Panc1 (cell line): ENCODE measurements around the gene SRC.

Source experiments
- CTCF ChIP-seq: fragments of 450-650 bp; IDR thresholded peaks from 2 replicates; pipeline ENCODE4 v1.5.1; 2017; ENCODE audit warnings: mild to moderate bottlenecking
- POLR2AphosphoS5 ChIP-seq: IDR thresholded peaks from 2 replicates; pipeline ENCODE4 v1.6.1; 2012; ENCODE audit warnings: mild to moderate bottlenecking, low read depth, low read length, moderate library complexity
- REST ChIP-seq, 2 experiments: IDR thresholded peaks; 2 replicates each; pipeline ENCODE4 v1.6.1; 2011 to 2012; ENCODE audit warnings: low read depth in 2 of 2, control low read depth in 1 of 2, low read length in 1 of 2, mild to moderate bottlenecking in 1 of 2, moderate library complexity in 1 of 2; ENCODE audit not compliant: insufficient read depth in 1 of 2

- no peak for TF ChIP-seq CTCF
- TF ChIP-seq REST (IDR thresholded peaks at IDR 0.05; ENCODE audit: insufficient read depth in 1 of 2, low read depth in 2 of 2, low read length in 1 of 2), result no peak
- TF ChIP-seq POLR2AphosphoS5, result no peak
Measured at GRCh38 chr20:37346236-37346534, 245 bp downstream of the SRC start.
